GM21717 (cell line): ENCODE results near the gene UNC13D.

Experiments
- ATAC-seq: cut with Tn5 transposase; IDR thresholded peaks from one replicate; pipeline ENCODE4 v1.9.1; 2021; ENCODE audit warnings: mild to moderate bottlenecking, moderate library complexity; ENCODE audit not compliant: unreplicated experiment

The UNC13D gene

GRCh38 chr17:75835654-75835987, 8.6 kb downstream of the UNC13D start:
- ATAC-seq: no peak

GRCh38 chr17:75834928-75835653, 9.1 kb downstream of the UNC13D start:
- ATAC-seq: no peak

- no peak for ATAC-seq
Measured at GRCh38 chr17:75834279-75834920, 9.8 kb downstream of the UNC13D start.

GRCh38 chr17:75832652-75833400, 11.4 kb downstream of the UNC13D start:
- ATAC-seq: no peak

GRCh38 chr17:75832164-75832651, 12.0 kb downstream of the UNC13D start:
- no peak for ATAC-seq

GRCh38 chr17:75831032-75831571, 13.1 kb downstream of the UNC13D start:
- no peak for ATAC-seq

GRCh38 chr17:75830164-75831031, 13.8 kb downstream of the UNC13D start:
- no peak for ATAC-seq

- ATAC-seq: no peak
Measured at GRCh38 chr17:75829747-75830146, 14.5 kb downstream of the UNC13D start.

- no peak for ATAC-seq
Measured at GRCh38 chr17:75828741-75829140, 15.5 kb downstream of the UNC13D start.

GRCh38 chr17:75828076-75828400, 16.2 kb downstream of the UNC13D start:
- no peak for ATAC-seq

- ATAC-seq: no peak
Measured at GRCh38 chr17:75827308-75828075, 16.7 kb downstream of the UNC13D start.

GRCh38 chr17:75826561-75827307, 17.5 kb downstream of the UNC13D start:
- ATAC-seq: no peak

- no peak for ATAC-seq
Measured at GRCh38 chr17:75825748-75826370, 18.3 kb downstream of the UNC13D start.

GRCh38 chr17:75825149-75825552, 19.1 kb downstream of the UNC13D start:
- no peak for ATAC-seq

- ATAC-seq: no peak
Measured at GRCh38 chr17:75824666-75825065, 19.5 kb downstream of the UNC13D start.

GRCh38 chr17:75824050-75824552, 20.1 kb downstream of the UNC13D start:
- ATAC-seq: no peak

GRCh38 chr17:75823257-75824041, 20.8 kb downstream of the UNC13D start:
- ATAC-seq: no peak

- no peak for ATAC-seq
Measured at GRCh38 chr17:75822800-75823166, 21.4 kb downstream of the UNC13D start.
